ENCODE data around the gene SCAPER.

DNA sequence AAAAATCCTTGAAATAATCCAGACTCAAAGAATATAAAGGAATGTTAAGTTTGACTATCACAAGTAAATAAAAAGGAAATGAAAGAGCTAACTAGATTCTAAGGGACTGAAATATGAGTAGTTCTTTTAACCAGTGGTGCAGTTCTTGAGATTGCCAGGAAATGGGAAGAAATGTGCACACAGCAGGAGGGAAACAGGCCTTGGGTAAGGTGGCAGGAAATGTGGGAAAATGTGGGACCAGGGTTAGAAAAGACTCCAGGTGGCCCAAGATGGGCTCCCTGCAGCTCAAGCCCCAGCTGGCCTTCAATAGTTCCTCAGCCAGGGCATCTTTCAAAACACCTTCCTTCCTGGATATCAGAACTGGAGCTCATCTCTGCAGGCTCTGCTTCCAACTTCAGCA, 387.2 kb downstream of the SCAPER start:
- TF ChIP-seq, protein P1, sequence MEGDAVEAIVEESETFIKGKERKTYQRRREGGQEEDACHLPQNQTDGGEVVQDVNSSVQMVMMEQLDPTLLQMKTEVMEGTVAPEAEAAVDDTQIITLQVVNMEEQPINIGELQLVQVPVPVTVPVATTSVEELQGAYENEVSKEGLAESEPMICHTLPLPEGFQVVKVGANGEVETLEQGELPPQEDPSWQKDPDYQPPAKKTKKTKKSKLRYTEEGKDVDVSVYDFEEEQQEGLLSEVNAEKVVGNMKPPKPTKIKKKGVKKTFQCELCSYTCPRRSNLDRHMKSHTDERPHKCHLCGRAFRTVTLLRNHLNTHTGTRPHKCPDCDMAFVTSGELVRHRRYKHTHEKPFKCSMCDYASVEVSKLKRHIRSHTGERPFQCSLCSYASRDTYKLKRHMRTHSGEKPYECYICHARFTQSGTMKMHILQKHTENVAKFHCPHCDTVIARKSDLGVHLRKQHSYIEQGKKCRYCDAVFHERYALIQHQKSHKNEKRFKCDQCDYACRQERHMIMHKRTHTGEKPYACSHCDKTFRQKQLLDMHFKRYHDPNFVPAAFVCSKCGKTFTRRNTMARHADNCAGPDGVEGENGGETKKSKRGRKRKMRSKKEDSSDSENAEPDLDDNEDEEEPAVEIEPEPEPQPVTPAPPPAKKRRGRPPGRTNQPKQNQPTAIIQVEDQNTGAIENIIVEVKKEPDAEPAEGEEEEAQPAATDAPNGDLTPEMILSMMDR (conservative IDR thresholded peaks at IDR 0.05; ENCODE audit: low read depth, low read length): no peak
- TF ChIP-seq POLR2A (IDR thresholded peaks at IDR 0.05; ENCODE audit: low read depth, low read length) (no peak), NFE2L2 (IDR thresholded peaks at IDR 0.05; ENCODE audit: low read depth, low read length) (no peak), RCOR1 (IDR thresholded peaks at IDR 0.05; ENCODE audit: insufficient replicate concordance, low read length) (no peak), MAFK (IDR thresholded peaks at IDR 0.05; ENCODE audit: low read depth, low read length) (no peak), SMC3 (IDR thresholded peaks at IDR 0.05; ENCODE audit: low read depth, low read length) (no peak), MXI1 (IDR thresholded peaks at IDR 0.05; ENCODE audit: borderline replicate concordance, low read depth, low read length) (no peak), CEBPB (IDR thresholded peaks at IDR 0.05; ENCODE audit: low read depth, low read length) (no peak), RFX5 (IDR thresholded peaks at IDR 0.05; ENCODE audit: low read depth, low read length) (no peak), MAZ (IDR thresholded peaks at IDR 0.05; ENCODE audit: borderline replicate concordance, low read depth, low read length) (no peak)
